GM12865 (cell line): ENCODE results near the gene WDR93.

Experiments used
- DNase-seq: peaks from one replicate; pipeline ENCODE4 v3.0.0; 2010; ENCODE audit warnings: low read depth
- H3K4me3 ChIP-seq: 2 replicates; pipeline ENCODE4 v1.5.1; 2011; ENCODE audit warnings: mild to moderate bottlenecking, low read depth, low read length, control low read depth
- CTCF ChIP-seq: IDR thresholded peaks from 2 replicates; pipeline ENCODE4 v1.5.1; 2011; ENCODE audit warnings: low read length, control low read depth, low read depth, inconsistent platforms; ENCODE audit not compliant: insufficient read depth; ENCODE audit errors: missing control alignments

The WDR93 gene

GRCh38 chr15:89654301-89654761 is 36.3 kb upstream of the WDR93 start:
- H3K4me3 ChIP-seq: no peak overlapping the region
- no peak for DNase-seq
- no peak for TF ChIP-seq CTCF

- DNase-seq: no peak
- 0 out of 2 replicates have a peak within 1 kb of the TSS, but pooled peaks have one; percentile 20 for H3K4me3 ChIP-seq
- TF ChIP-seq CTCF: no peak
Measured at GRCh38 chr15:89654847-89655805, 35.5 kb upstream of the WDR93 start, which contains the start of gene KIF7. TSS of gene KIF7 (minus strand) at chr15:89655467. CDS start at chr15:89652930, 2,537 bp downstream.

- no peak for TF ChIP-seq CTCF
- H3K4me3 ChIP-seq: no peak overlapping the region
- DNase-seq: no peak
Measured at GRCh38 chr15:89656116-89656815, 34.3 kb upstream of the WDR93 start.

- no peak for TF ChIP-seq CTCF
- no peak overlapping the region for H3K4me3 ChIP-seq
- DNase-seq: no peak
Measured at GRCh38 chr15:89657686-89658200, 32.9 kb upstream of the WDR93 start.

- H3K4me3 ChIP-seq: no peak overlapping the region
- no peak for DNase-seq
- no peak for TF ChIP-seq CTCF
Measured at GRCh38 chr15:89659295-89659694, 31.3 kb upstream of the WDR93 start.

GRCh38 chr15:89660556-89660955 is 30.1 kb upstream of the WDR93 start:
- H3K4me3 ChIP-seq: no peak overlapping the region
- no peak for DNase-seq
- TF ChIP-seq CTCF: no peak
